Erythroblast (primary cell): ENCODE results near the gene DARS1.

Source experiments
- GATA1 ChIP-seq: IDR thresholded peaks from 2 replicates; pipeline ENCODE4 v1.6.1; 2011; ENCODE audit warnings: low read depth, mild to moderate bottlenecking, control low read depth, low read length, moderate library complexity
- POLR2A ChIP-seq: IDR thresholded peaks from 2 replicates; pipeline ENCODE4 v1.6.1; 2011; ENCODE audit warnings: mild to moderate bottlenecking, low read length

GRCh38 chr2:135994281-135994680 lies 8.9 kb upstream of the DARS1 start:
- no peak for TF ChIP-seq GATA1
- TF ChIP-seq POLR2A = no peak
